OCI-LY3 (cell line): ENCODE results near the gene IFNLR1.

Source experiments
- CTCF ChIP-seq: fragments of 200-600, 300-600 bp; sonication (generic); IDR thresholded peaks from 2 replicates; pipeline ENCODE4 v1.5.1; 2014; ENCODE audit warnings: antibody characterized with exemption, low read length, low read depth
- EZH2phosphoT487 ChIP-seq: fragments of 200-600 bp; shearing (Covaris generic); IDR thresholded peaks from 2 replicates; pipeline ENCODE4 v1.6.1; 2018; ENCODE audit warnings: antibody characterized with exemption, mixed run types, low read depth

GRCh38 chr1:24154215-24154614 lies 32.9 kb downstream of the IFNLR1 start:
- TF ChIP-seq CTCF = no peak
- no peak for TF ChIP-seq EZH2phosphoT487
